GM23338 (cell line): ENCODE results near the gene OTOGL. TPM values are rescaled to one million over a fixed set of nuclear protein-coding genes. Genes with fewer than 3 reads are reported as not detected.

Experiments
- ATAC-seq: fragments of 200-7000 bp; cut with Tn5 transposase; 3 replicates; pipeline ENCODE4 v1.9.1; 2020
- DNase-seq: peaks from one replicate; pipeline ENCODE4 v3.0.0-alpha.2; 2015; ENCODE audit warnings: low spot score
- H2AFZ ChIP-seq: fragments of 200-600 bp; sonication (generic); 2 replicates; pipeline ENCODE4 v1.8.0; 2016; ENCODE audit warnings: antibody characterized with exemption, mild to moderate bottlenecking, moderate library complexity
- H3F3A ChIP-seq: fragments of 200-600 bp; sonication (generic); replicated peaks from 2 replicates; pipeline ENCODE4 v1.8.0; 2017; ENCODE audit warnings: antibody characterized with exemption, mixed run types, low read depth
- H3K27ac ChIP-seq: fragments of 200-600 bp; sonication (generic); 2 replicates; pipeline ENCODE4 v1.6.1; 2016; ENCODE audit warnings: low read depth
- H3K27me3 ChIP-seq: fragments of 200-600 bp; sonication (generic); 2 replicates; pipeline ENCODE4 v1.8.0; 2016; ENCODE audit warnings: mild to moderate bottlenecking, mixed run types, moderate library complexity; ENCODE audit not compliant: insufficient read depth
- H3K36me3 ChIP-seq: fragments of 200-600 bp; sonication (generic); 2 replicates; pipeline ENCODE4 v1.8.0; 2016; ENCODE audit warnings: mild to moderate bottlenecking; ENCODE audit not compliant: insufficient read depth
- H3K4me1 ChIP-seq: fragments of 200-600 bp; sonication (generic); 2 replicates; pipeline ENCODE4 v1.8.0; 2016; ENCODE audit warnings: mild to moderate bottlenecking, moderate library complexity; ENCODE audit not compliant: insufficient read depth
- H3K4me2 ChIP-seq: fragments of 200-600 bp; sonication (generic); 2 replicates; pipeline ENCODE4 v1.7.1; 2017; ENCODE audit warnings: mixed run types
- H3K4me3 ChIP-seq: fragments of 200-600 bp; sonication (generic); 2 replicates; pipeline ENCODE4 v1.6.1; 2016; ENCODE audit warnings: mixed run types
- H3K79me2 ChIP-seq: fragments of 200-600 bp; sonication (generic); replicated peaks from 2 replicates; pipeline ENCODE4 v1.8.0; 2017; ENCODE audit warnings: mild to moderate bottlenecking; ENCODE audit not compliant: insufficient read depth
- H3K9me2 ChIP-seq: fragments of 200-600 bp; sonication (generic); 2 replicates; pipeline ENCODE4 v1.8.0; 2017; ENCODE audit not compliant: insufficient read depth
- H4K20me1 ChIP-seq: fragments of 200-600 bp; sonication (generic); replicated peaks from 2 replicates; pipeline ENCODE4 v1.8.0; 2017; ENCODE audit warnings: mild to moderate bottlenecking; ENCODE audit not compliant: insufficient read depth
- H3K27ac Mint-ChIP-seq: 2 replicates; pipeline ENCODE4 v1.8.0; 2020; ENCODE audit warnings: inconsistent platforms, mild to moderate bottlenecking, moderate library complexity, mixed read lengths
- H3K27me3 Mint-ChIP-seq: 3 replicates; pipeline ENCODE4 v1.8.0; 2022; ENCODE audit warnings: low read depth, mild to moderate bottlenecking, moderate library complexity, mixed read lengths, inconsistent platforms; ENCODE audit not compliant: insufficient read depth, poor library complexity
- H3K36me3 Mint-ChIP-seq: 3 replicates; pipeline ENCODE4 v1.8.0; 2021; ENCODE audit warnings: low read depth, mild to moderate bottlenecking, inconsistent platforms, moderate library complexity, mixed read lengths
- H3K4me1 Mint-ChIP-seq: 3 replicates; pipeline ENCODE4 v1.8.0; 2020; ENCODE audit warnings: mild to moderate bottlenecking, inconsistent platforms, mixed read lengths
- H3K4me3 Mint-ChIP-seq: 3 replicates; pipeline ENCODE4 v1.8.0; 2021; ENCODE audit warnings: moderate library complexity, mild to moderate bottlenecking, inconsistent platforms, mixed read lengths
- H3K9me3 Mint-ChIP-seq: 3 replicates; pipeline ENCODE4 v1.8.0; 2020; ENCODE audit warnings: moderate library complexity, mild to moderate bottlenecking, inconsistent platforms, mixed read lengths
- NANOG ChIP-seq: IDR thresholded peaks from 2 replicates; pipeline ENCODE4 v1.6.1; 2016; ENCODE audit warnings: antibody characterized with exemption, borderline replicate concordance
- ZNF114 ChIP-seq: fragments of 250-450 bp; sonication (Bioruptor Pico); IDR thresholded peaks from 2 replicates; pipeline ENCODE4 v1.5.0; 2020; ENCODE audit warnings: mild to moderate bottlenecking, moderate library complexity
- ZNF331 ChIP-seq: fragments of 250-450 bp; sonication (Bioruptor Pico); IDR thresholded peaks from 2 replicates; pipeline ENCODE4 v1.5.0; 2020; ENCODE audit warnings: low read depth, mild to moderate bottlenecking, moderate library complexity
- polyA plus RNA-seq: library from polyadenylated mRNA; unstranded; fragments of >200 nt; fragmentation: Nextera tagmentation; extraction: Ambion mirVana; gene quantifications from 2 replicates; pipeline ENCODE4 v1.2.1, GENCODE V29; 2016
- total RNA-seq: library from RNA; depleted of rRNA; stranded (reverse); fragments of >200 nt; shearing (Covaris generic); gene quantifications from 2 replicates; pipeline ENCODE4 v1.2.3, GENCODE V29; 2014
- TF ChIP-seq, protein P1 (sequence below): fragments of 250-450 bp; sonication (Bioruptor Pico); IDR thresholded peaks from 2 replicates; pipeline ENCODE4 v1.5.0; 2020; ENCODE audit warnings: mild to moderate bottlenecking, moderate library complexity
- TF ChIP-seq, protein P2 (sequence below): IDR thresholded peaks from 2 replicates; pipeline ENCODE4 v1.6.1; 2016; ENCODE audit warnings: antibody characterized with exemption

Gene OTOGL
- total and polyA plus RNA-seq, 2 experiments from 2014 or later, result 0.36 to 0.66 TPM

- Mint-ChIP-seq H3K27me3 (no peaks in the 10 kb centered on the region), H3K4me1 (peaks cover 40% of the 10 kb centered on the region), H3K9me3 (no peaks in the 10 kb centered on the region), H3K36me3 (no peaks in the 10 kb centered on the region), H3K27ac (no peak overlapping the region; the same call in 1 of the 2 replicates), H3K4me3 (peak overlapping the region; percentile 22; the same call in 2 of the 3 replicates)
- Histone ChIP-seq H2AFZ (no peak overlapping the region), H3K27ac (no peak overlapping the region), H3K4me3 (no peak overlapping the region), H3K36me3 (no peaks in the 10 kb centered on the region), H3K9me2 (no peaks in the 10 kb centered on the region), H3K27me3 (no peaks in the 10 kb centered on the region), H3F3A (no peaks in the 10 kb centered on the region), H3K4me1 (peaks cover 35% of the 10 kb centered on the region), H4K20me1 (no peaks in the 10 kb centered on the region), H3K4me2 (peak overlapping the region; percentile 28), H3K79me2 (no peaks in the 10 kb centered on the region)
- TF ChIP-seq ZNF114 (CRISPR knock-in tag) (0 out of 2 replicates have a peak, but pooled peaks have one; percentile 34), ZNF331 (no peak), NANOG (peak; percentile 71; the same call in 1 of the 2 replicates)
- TF ChIP-seq, protein P1, sequence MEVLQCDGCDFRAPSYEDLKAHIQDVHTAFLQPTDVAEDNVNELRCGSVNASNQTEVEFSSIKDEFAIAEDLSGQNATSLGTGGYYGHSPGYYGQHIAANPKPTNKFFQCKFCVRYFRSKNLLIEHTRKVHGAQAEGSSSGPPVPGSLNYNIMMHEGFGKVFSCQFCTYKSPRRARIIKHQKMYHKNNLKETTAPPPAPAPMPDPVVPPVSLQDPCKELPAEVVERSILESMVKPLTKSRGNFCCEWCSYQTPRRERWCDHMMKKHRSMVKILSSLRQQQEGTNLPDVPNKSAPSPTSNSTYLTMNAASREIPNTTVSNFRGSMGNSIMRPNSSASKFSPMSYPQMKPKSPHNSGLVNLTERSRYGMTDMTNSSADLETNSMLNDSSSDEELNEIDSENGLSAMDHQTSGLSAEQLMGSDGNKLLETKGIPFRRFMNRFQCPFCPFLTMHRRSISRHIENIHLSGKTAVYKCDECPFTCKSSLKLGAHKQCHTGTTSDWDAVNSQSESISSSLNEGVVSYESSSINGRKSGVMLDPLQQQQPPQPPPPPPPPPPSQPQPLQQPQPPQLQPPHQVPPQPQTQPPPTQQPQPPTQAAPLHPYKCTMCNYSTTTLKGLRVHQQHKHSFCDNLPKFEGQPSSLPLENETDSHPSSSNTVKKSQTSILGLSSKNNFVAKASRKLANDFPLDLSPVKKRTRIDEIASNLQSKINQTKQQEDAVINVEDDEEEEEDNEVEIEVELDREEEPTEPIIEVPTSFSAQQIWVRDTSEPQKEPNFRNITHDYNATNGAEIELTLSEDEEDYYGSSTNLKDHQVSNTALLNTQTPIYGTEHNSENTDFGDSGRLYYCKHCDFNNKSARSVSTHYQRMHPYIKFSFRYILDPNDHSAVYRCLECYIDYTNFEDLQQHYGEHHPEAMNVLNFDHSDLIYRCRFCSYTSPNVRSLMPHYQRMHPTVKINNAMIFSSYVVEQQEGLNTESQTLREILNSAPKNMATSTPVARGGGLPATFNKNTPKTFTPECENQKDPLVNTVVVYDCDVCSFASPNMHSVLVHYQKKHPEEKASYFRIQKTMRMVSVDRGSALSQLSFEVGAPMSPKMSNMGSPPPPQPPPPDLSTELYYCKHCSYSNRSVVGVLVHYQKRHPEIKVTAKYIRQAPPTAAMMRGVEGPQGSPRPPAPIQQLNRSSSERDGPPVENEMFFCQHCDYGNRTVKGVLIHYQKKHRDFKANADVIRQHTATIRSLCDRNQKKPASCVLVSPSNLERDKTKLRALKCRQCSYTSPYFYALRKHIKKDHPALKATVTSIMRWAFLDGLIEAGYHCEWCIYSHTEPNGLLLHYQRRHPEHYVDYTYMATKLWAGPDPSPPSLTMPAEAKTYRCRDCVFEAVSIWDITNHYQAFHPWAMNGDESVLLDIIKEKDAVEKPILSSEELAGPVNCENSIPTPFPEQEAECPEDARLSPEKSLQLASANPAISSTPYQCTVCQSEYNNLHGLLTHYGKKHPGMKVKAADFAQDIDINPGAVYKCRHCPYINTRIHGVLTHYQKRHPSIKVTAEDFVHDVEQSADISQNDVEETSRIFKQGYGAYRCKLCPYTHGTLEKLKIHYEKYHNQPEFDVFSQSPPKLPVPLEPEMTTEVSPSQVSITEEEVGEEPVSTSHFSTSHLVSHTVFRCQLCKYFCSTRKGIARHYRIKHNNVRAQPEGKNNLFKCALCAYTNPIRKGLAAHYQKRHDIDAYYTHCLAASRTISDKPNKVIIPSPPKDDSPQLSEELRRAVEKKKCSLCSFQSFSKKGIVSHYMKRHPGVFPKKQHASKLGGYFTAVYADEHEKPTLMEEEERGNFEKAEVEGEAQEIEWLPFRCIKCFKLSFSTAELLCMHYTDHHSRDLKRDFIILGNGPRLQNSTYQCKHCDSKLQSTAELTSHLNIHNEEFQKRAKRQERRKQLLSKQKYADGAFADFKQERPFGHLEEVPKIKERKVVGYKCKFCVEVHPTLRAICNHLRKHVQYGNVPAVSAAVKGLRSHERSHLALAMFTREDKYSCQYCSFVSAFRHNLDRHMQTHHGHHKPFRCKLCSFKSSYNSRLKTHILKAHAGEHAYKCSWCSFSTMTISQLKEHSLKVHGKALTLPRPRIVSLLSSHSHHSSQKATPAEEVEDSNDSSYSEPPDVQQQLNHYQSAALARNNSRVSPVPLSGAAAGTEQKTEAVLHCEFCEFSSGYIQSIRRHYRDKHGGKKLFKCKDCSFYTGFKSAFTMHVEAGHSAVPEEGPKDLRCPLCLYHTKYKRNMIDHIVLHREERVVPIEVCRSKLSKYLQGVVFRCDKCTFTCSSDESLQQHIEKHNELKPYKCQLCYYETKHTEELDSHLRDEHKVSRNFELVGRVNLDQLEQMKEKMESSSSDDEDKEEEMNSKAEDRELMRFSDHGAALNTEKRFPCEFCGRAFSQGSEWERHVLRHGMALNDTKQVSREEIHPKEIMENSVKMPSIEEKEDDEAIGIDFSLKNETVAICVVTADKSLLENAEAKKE (CRISPR knock-in tag), result peak; percentile 78
- ATAC-seq (peak; percentile 91), DNase-seq (peak; percentile 78)
Observed at GRCh38 chr12:80320121-80320678, 220.9 kb downstream of the OTOGL start.

DNA sequence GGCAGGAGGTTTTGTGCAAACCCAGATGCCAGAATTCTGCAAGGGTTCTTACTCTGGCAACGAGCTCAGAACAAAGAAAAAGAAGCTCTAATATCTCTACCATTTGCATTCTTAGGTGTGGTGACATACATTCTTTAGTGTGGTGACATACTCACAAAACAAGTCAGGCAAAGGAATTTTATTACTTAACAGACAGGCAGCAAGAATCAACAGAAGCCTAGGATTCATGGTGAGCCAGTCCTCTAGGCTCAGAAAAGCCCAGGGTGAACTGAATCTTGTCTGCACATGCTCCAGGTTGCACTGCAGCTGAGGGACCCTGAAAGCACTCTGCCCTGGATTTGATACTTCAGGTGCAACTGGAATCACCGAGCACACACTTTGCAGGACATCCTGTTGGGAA, 222.3 kb downstream of the OTOGL start:
- no peaks in the 10 kb centered on the region for H3K9me2 ChIP-seq
- H3K4me1 Mint-ChIP-seq, result peaks cover 41% of the 10 kb centered on the region
- H3K36me3 ChIP-seq, result no peaks in the 10 kb centered on the region
- no peaks in the 10 kb centered on the region for H3K9me3 Mint-ChIP-seq
- TF ChIP-seq ZNF331, result no peak
- TF ChIP-seq, protein P2, sequence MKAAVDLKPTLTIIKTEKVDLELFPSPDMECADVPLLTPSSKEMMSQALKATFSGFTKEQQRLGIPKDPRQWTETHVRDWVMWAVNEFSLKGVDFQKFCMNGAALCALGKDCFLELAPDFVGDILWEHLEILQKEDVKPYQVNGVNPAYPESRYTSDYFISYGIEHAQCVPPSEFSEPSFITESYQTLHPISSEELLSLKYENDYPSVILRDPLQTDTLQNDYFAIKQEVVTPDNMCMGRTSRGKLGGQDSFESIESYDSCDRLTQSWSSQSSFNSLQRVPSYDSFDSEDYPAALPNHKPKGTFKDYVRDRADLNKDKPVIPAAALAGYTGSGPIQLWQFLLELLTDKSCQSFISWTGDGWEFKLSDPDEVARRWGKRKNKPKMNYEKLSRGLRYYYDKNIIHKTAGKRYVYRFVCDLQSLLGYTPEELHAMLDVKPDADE, result no peak
- H2AFZ ChIP-seq, result no peak overlapping the region
- H3K36me3 Mint-ChIP-seq, result no peaks in the 10 kb centered on the region
- no peak overlapping the region for H3K4me3 ChIP-seq
- no peaks in the 10 kb centered on the region for H3F3A ChIP-seq
- H4K20me1 ChIP-seq, result no peaks in the 10 kb centered on the region
- H3K4me1 ChIP-seq, result peaks cover 35% of the 10 kb centered on the region
- H3K79me2 ChIP-seq, result no peaks in the 10 kb centered on the region
- DNase-seq (peak; percentile 27), ATAC-seq (no peak)
- H3K4me2 ChIP-seq, result no peak overlapping the region
- no peak overlapping the region for H3K27ac ChIP-seq
- no peak overlapping the region for H3K27ac Mint-ChIP-seq
- no peaks in the 10 kb centered on the region for H3K27me3 ChIP-seq
- no peak overlapping the region for H3K4me3 Mint-ChIP-seq
- H3K27me3 Mint-ChIP-seq, result no peaks in the 10 kb centered on the region
